Endothelial cell of umbilical vein (primary cell): ENCODE data around the gene SYT6. TPM values are rescaled to one million over a fixed set of nuclear protein-coding genes. Genes with fewer than 3 reads are reported as not detected.

Experiments
- BruUV-seq: library from RNA; stranded (reverse); fragments of 400-500 nt; replicated peaks from 2 replicates; lab custom pipeline; 2021; lab: Mats Ljungman, UMichigan
- CTCF ChIA-PET: fragments of 300-600, 350-600 bp; sonication (Branson Sonifier 250); formaldehyde crosslinking; loops from one replicate; lab custom pipeline; 2021; ENCODE audit warnings: antibody characterized with exemption, inconsistent platforms; lab: Charles Lee
- POLR2A ChIA-PET: fragments of 300-600, 350-600 bp; sonication (Branson Sonifier 250); formaldehyde crosslinking; loops from one replicate; lab custom pipeline; 2021; ENCODE audit warnings: antibody characterized with exemption, inconsistent platforms; lab: Charles Lee
- DNase-seq: peaks from one replicate; pipeline ENCODE4 v3.0.0-alpha.2; 2011; ENCODE audit warnings: low read depth, low spot score
- FAIRE-seq: peaks from 2 replicates; lab custom pipeline; 2011; peaks lifted over from hg19 to GRCh38; lab: Jason Lieb, UNC
- H2AFZ ChIP-seq: 2 replicates; pipeline ENCODE4 v1.6.0; 2012; ENCODE audit warnings: low read depth, low read length, control low read depth, inconsistent platforms
- H3K27ac ChIP-seq: 2 replicates; pipeline ENCODE4 v1.5.1; 2011; ENCODE audit warnings: low read depth, mild to moderate bottlenecking, control low read depth, low read length, moderate library complexity; ENCODE audit not compliant: insufficient read depth
- H3K27me3 ChIP-seq, 2 experiments: 2 replicates each; pipeline versions ENCODE4 v1.6.0 to v1.6.1; 2011; ENCODE audit warnings: low read length in 2 of 2, mixed read lengths in 1 of 2; ENCODE audit not compliant: control insufficient read depth in 2 of 2, insufficient read depth in 2 of 2
- H3K36me3 ChIP-seq, 2 experiments: 2 replicates in 1 of 2; 3 replicates in 1 of 2; pipeline ENCODE4 v1.5.1; 2011; ENCODE audit warnings: low read length in 2 of 2, mild to moderate bottlenecking in 1 of 2, moderate library complexity in 1 of 2; ENCODE audit not compliant: control insufficient read depth in 2 of 2, insufficient read depth in 2 of 2; ENCODE audit errors: extremely low read depth in 1 of 2
- H3K4me1 ChIP-seq: 3 replicates; pipeline ENCODE4 v1.5.1; 2011; ENCODE audit warnings: mild to moderate bottlenecking, low read length; ENCODE audit not compliant: control insufficient read depth, insufficient read depth; ENCODE audit errors: extremely low read depth
- H3K4me2 ChIP-seq: 2 replicates; pipeline ENCODE4 v1.6.1; 2011; ENCODE audit warnings: low read length, control low read depth, mixed read lengths; ENCODE audit not compliant: insufficient read depth
- H3K4me3 ChIP-seq, 3 experiments: fragments of 200-600 bp in 1 of 3; sonication (generic), shearing (Covaris generic) in 1 of 3; replicated peaks in 1 of 3; 2 replicates each; pipeline ENCODE4 v1.5.1; 2011 to 2016; ENCODE audit warnings: control low read depth in 3 of 3, low read length in 3 of 3, mild to moderate bottlenecking in 2 of 3, inconsistent platforms in 1 of 3, low read depth in 1 of 3, moderate library complexity in 1 of 3; ENCODE audit not compliant: insufficient read depth in 1 of 3
- H3K79me2 ChIP-seq: 2 replicates; pipeline ENCODE4 v1.6.0; 2012; ENCODE audit warnings: low read length, inconsistent platforms; ENCODE audit not compliant: control insufficient read depth, insufficient read depth
- H3K9ac ChIP-seq: replicated peaks from 2 replicates; pipeline ENCODE3; 2011; ENCODE audit warnings: low read length, control low read depth; ENCODE audit not compliant: insufficient read depth; ENCODE audit errors: extremely low read depth
- H3K9me1 ChIP-seq: replicated peaks from 3 replicates; pipeline ENCODE4 v1.6.0; 2011; ENCODE audit warnings: mild to moderate bottlenecking, low read length; ENCODE audit not compliant: control insufficient read depth, insufficient read depth; ENCODE audit errors: extremely low read depth
- H3K9me3 ChIP-seq: replicated peaks from 2 replicates; pipeline ENCODE4 v1.5.1; 2012; ENCODE audit warnings: low read length, inconsistent platforms; ENCODE audit not compliant: control insufficient read depth, insufficient read depth
- H4K20me1 ChIP-seq: replicated peaks from 2 replicates; pipeline ENCODE3; 2011; ENCODE audit warnings: mild to moderate bottlenecking, low read length; ENCODE audit not compliant: control insufficient read depth, insufficient read depth; ENCODE audit errors: extremely low read depth
- EZH2 ChIP-seq: IDR thresholded peaks from 2 replicates; pipeline ENCODE4 v1.6.1; 2012; ENCODE audit warnings: borderline replicate concordance, low read depth, mild to moderate bottlenecking, moderate library complexity, low read length, inconsistent platforms; ENCODE audit not compliant: severe bottlenecking
- FOS ChIP-seq: IDR thresholded peaks from 2 replicates; pipeline ENCODE4 v1.6.1; 2011; ENCODE audit warnings: mild to moderate bottlenecking, low read length, moderate library complexity, borderline replicate concordance; ENCODE audit not compliant: insufficient read depth
- GATA2 ChIP-seq: IDR thresholded peaks from 2 replicates; pipeline ENCODE4 v1.7.0; 2011; ENCODE audit warnings: low read depth, mild to moderate bottlenecking, moderate library complexity, mixed read lengths, low read length; ENCODE audit not compliant: insufficient read length, insufficient read depth
- JUN ChIP-seq: IDR thresholded peaks from 2 replicates; pipeline ENCODE4 v1.6.1; 2011; ENCODE audit warnings: borderline replicate concordance, low read depth; ENCODE audit not compliant: insufficient read length, insufficient read depth
- MYC ChIP-seq: IDR thresholded peaks from one replicate; pipeline ENCODE4 v1.6.1; 2011; ENCODE audit warnings: mild to moderate bottlenecking, low read depth, low read length
- POLR2A ChIP-seq: IDR thresholded peaks from 2 replicates; pipeline ENCODE4 v1.6.1; 2012; ENCODE audit warnings: low read depth, mild to moderate bottlenecking, control low read depth, low read length
- POLR2AphosphoS5 ChIP-seq: IDR thresholded peaks from 2 replicates; pipeline ENCODE4 v1.6.1; 2012; ENCODE audit warnings: low read depth, mild to moderate bottlenecking, control low read depth, low read length, moderate library complexity; ENCODE audit not compliant: insufficient read depth
- dilution Hi-C: fragments of 300-500 bp; cut with MboI; formaldehyde crosslinking; loops from one replicate; pipeline ENCODE4 v1.15.0; 2019; ENCODE audit warnings: low sequenced_read_pairs; ENCODE audit not compliant: extremely low pct_ligation_motif_present
- intact Hi-C: fragments of 100-400 bp; cut with micrococcal nuclease; formaldehyde crosslinking; loops from one replicate; pipeline ENCODE4 v1.10.0; 2022
- polyA plus RNA-seq, 4 experiments: library from polyadenylated mRNA; depleted of rRNA in 3 of 4; stranded (reverse) in 3 of 4; unstranded in 1 of 4; fragments of >200 nt; gene quantifications; 2 replicates each; pipeline versions ENCODE4 v1.2.1 to v1.2.3, GENCODE V29; 2011 to 2012; ENCODE audit warnings: missing spikeins in 1 of 4
- total RNA-seq: library from RNA; stranded (reverse); gene quantifications from 2 replicates; pipeline ENCODE4 v1.2.3, GENCODE V29; 2021
- TF ChIP-seq, protein P1 (sequence below), 2 donors: IDR thresholded peaks; 1 replicate in 1 of 2; 2 replicates in 1 of 2; pipeline ENCODE4 v1.5.1; 2011; ENCODE audit warnings: low read length in 2 of 2, mild to moderate bottlenecking in 2 of 2, moderate library complexity in 2 of 2, control low read depth in 1 of 2, inconsistent platforms in 1 of 2, low read depth in 1 of 2; ENCODE audit not compliant: insufficient read depth in 1 of 2; ENCODE audit errors: extremely low read depth in 1 of 2
- TF ChIP-seq, protein P2 (sequence below): IDR thresholded peaks from 2 replicates; pipeline ENCODE4 v1.6.1; 2011; ENCODE audit not compliant: insufficient read depth, insufficient read length

SYT6 gene
- total and polyA plus RNA-seq, 2 donors (not counting 3 experiments of a cell fraction or from before 2014, with no cell fraction given) = 0.04 TPM; not detected in 1

DNA sequence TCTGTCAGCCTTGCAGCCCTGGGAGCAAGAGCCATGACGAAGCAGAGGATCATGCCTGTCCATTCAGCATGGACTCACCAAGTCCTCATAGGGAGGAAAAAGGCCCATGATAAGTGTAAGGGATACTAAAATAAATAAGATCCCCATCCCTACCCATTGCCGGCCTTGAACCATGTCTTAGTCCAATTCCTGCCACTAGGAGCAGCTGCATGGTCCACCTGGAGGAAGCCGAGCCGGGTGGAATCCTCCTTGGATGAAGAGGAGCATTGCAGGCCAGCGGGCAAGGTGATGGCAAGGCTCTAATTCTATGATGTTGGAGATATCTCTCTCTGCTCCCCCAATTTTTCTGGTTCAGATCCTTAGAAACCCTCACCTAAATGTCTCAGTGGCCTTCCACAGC is 38.7 kb upstream of the SYT6 start:
- DNase-seq (no peak), FAIRE-seq (no peak)
- Histone ChIP-seq H3K27ac (no peak overlapping the region), H3K36me3 (no peaks in the 10 kb centered on the region), H3K4me1 (no peaks in the 10 kb centered on the region), H4K20me1 (no peaks in the 10 kb centered on the region), H3K4me2 (no peak overlapping the region), H3K9me1 (no peaks in the 10 kb centered on the region), H3K4me3 (no peak overlapping the region), H3K9me3 (no peaks in the 10 kb centered on the region), H2AFZ (no peak overlapping the region), H3K27me3 (no peaks in the 10 kb centered on the region), H3K79me2 (no peaks in the 10 kb centered on the region), H3K9ac (no peak overlapping the region)
- dilution Hi-C loops (no loop called here), intact Hi-C loops (no loop called here)
- POLR2A ChIA-PET = no interaction called here
- no TSS peak for BruUV-seq
- CTCF ChIA-PET = no interaction called here
- TF ChIP-seq GATA2 (no peak), POLR2AphosphoS5 (no peak), POLR2A (no peak), JUN (no peak), EZH2 (no peak), FOS (no peak), MYC (no peak)
- TF ChIP-seq, protein P1, sequence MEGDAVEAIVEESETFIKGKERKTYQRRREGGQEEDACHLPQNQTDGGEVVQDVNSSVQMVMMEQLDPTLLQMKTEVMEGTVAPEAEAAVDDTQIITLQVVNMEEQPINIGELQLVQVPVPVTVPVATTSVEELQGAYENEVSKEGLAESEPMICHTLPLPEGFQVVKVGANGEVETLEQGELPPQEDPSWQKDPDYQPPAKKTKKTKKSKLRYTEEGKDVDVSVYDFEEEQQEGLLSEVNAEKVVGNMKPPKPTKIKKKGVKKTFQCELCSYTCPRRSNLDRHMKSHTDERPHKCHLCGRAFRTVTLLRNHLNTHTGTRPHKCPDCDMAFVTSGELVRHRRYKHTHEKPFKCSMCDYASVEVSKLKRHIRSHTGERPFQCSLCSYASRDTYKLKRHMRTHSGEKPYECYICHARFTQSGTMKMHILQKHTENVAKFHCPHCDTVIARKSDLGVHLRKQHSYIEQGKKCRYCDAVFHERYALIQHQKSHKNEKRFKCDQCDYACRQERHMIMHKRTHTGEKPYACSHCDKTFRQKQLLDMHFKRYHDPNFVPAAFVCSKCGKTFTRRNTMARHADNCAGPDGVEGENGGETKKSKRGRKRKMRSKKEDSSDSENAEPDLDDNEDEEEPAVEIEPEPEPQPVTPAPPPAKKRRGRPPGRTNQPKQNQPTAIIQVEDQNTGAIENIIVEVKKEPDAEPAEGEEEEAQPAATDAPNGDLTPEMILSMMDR (IDR thresholded peaks at IDR 0.05; ENCODE audit: extremely low read depth in 1 of 2, insufficient read depth in 1 of 2, low read depth in 1 of 2, low read length in 2 of 2) = no peak
- TF ChIP-seq, protein P2, sequence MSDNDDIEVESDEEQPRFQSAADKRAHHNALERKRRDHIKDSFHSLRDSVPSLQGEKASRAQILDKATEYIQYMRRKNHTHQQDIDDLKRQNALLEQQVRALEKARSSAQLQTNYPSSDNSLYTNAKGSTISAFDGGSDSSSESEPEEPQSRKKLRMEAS = no peak
